Testis (tissue), 3 donors: Measurements from ENCODE around the gene MEP1B. TPM values are rescaled to one million over a fixed set of nuclear protein-coding genes. Genes with fewer than 3 reads are reported as not detected.

ENCODE experiments used
- DNase-seq: peaks from one replicate; pipeline ENCODE4 v3.0.0-alpha.2; 2019
- H3K27ac ChIP-seq, 2 donors: fragments of 200-600 bp; sonication (generic); one replicate each; pipeline ENCODE4 v1.5.1; 2019
- H3K27me3 ChIP-seq: fragments of 200-600 bp; sonication (generic); one replicate; pipeline ENCODE4 v1.5.1; 2019
- H3K36me3 ChIP-seq: fragments of 200-600 bp; sonication (generic); one replicate; pipeline ENCODE4 v1.5.1; 2017; ENCODE audit warnings: low read depth; ENCODE audit errors: missing control alignments
- H3K4me1 ChIP-seq: fragments of 200-600 bp; sonication (generic); one replicate; pipeline ENCODE4 v1.5.1; 2019
- H3K4me3 ChIP-seq, 2 donors: fragments of 200-600 bp; sonication (generic); one replicate each; pipeline ENCODE4 v1.5.1; 2017 to 2019
- H3K9me3 ChIP-seq: fragments of 200-600 bp; sonication (generic); one replicate; pipeline ENCODE4 v1.5.1; 2017
- CTCF ChIP-seq, 3 experiments: fragments of 450-650 bp in 2 of 3; fragments of 200-600 bp in 1 of 3; sonication (generic) in 1 of 3; IDR thresholded peaks; one replicate each; pipeline ENCODE4 v1.5.1; 2016 to 2019; ENCODE audit warnings: antibody characterized with exemption in 3 of 3, mild to moderate bottlenecking in 2 of 3, moderate library complexity in 1 of 3
- POLR2A ChIP-seq: fragments of 450-650 bp; IDR thresholded peaks from one replicate; pipeline ENCODE4 v1.6.1; 2017; ENCODE audit warnings: antibody characterized with exemption, mild to moderate bottlenecking, moderate library complexity
- WGBS, 2 donors: methylation state at CpG; one replicate each; pipeline ENCODE4 v1.1.5; 2018; 5-methylcytosine and 5-hydroxymethylcytosine counted together
- intact Hi-C: fragments of 100-400 bp; cut with DNase I; formaldehyde crosslinking; loops from one replicate; pipeline ENCODE4 v1.15.1; 2023; ENCODE audit warnings: low total_unique reads
- polyA plus RNA-seq: library from polyadenylated mRNA; stranded (reverse); fragments of 350-450 nt; fragmentation: Illumina TruSeq; extraction: RNeasy Lipid Tissue Mini Kit (QIAGEN cat#74804); gene quantifications from one replicate; pipeline ENCODE4 v1.2.3, GENCODE V29; 2014; ENCODE audit warnings: low read depth, low replicate concordance; ENCODE audit not compliant: insufficient read depth
- total RNA-seq, 2 donors: library from RNA; depleted of rRNA; stranded (reverse); fragments of >200 nt; gene quantifications; one replicate each; pipeline ENCODE4 v1.2.3, GENCODE V29; 2016

The MEP1B gene
- total and polyA plus RNA-seq, 3 donors from 2014 or later: 0.19 to 0.78 (median 0.39) TPM

- Histone ChIP-seq H3K27ac (no peak overlapping the region), H3K9me3 (no peaks in the 10 kb centered on the region), H3K36me3 (no peaks in the 10 kb centered on the region), H3K4me1 (no peaks in the 10 kb centered on the region), H3K4me3 (no peak overlapping the region), H3K27me3 (no peaks in the 10 kb centered on the region)
- WGBS, 2 donors: 90 to 94% methylated on average over 5 of the region's 5 CpGs
- TF ChIP-seq POLR2A: no peak
- TF ChIP-seq CTCF (IDR thresholded peaks at IDR 0.05): no peak
- intact Hi-C loops: no loop called here
- DNase-seq: no peak
These were observed 48.9 kb downstream of the MEP1B start for GRCh38 chr18:32238635-32239268.

GRCh38 chr18:32242395-32242794 lies 52.6 kb downstream of the MEP1B start:
- no peak overlapping the region for H3K27ac ChIP-seq
- WGBS, 2 donors: 89 to 95% methylated on average over 2 of the region's 2 CpGs
- H3K4me3 ChIP-seq: no peak overlapping the region
- no peak for DNase-seq
- H3K36me3 ChIP-seq: no peaks in the 10 kb centered on the region
- H3K4me1 ChIP-seq: no peaks in the 10 kb centered on the region
- intact Hi-C loops: no loop called here
- H3K9me3 ChIP-seq: no peaks in the 10 kb centered on the region
- no peaks in the 10 kb centered on the region for H3K27me3 ChIP-seq
- TF ChIP-seq POLR2A (no peak), CTCF (IDR thresholded peaks at IDR 0.05) (no peak)

- Histone ChIP-seq H3K9me3 (no peaks in the 10 kb centered on the region), H3K4me3 (no peak overlapping the region), H3K36me3 (no peaks in the 10 kb centered on the region), H3K4me1 (no peaks in the 10 kb centered on the region), H3K27ac (no peak overlapping the region), H3K27me3 (no peaks in the 10 kb centered on the region)
- intact Hi-C loops: no loop called here
- no peak for DNase-seq
- TF ChIP-seq POLR2A: no peak
- TF ChIP-seq CTCF (IDR thresholded peaks at IDR 0.05): no peak
- WGBS, 2 donors: 67 to 72% methylated on average over 1 to 6 of the region's 6 CpGs
These were observed 53.5 kb downstream of the MEP1B start for GRCh38 chr18:32243358-32243757.

GRCh38 chr18:32244881-32245280 lies 55.0 kb downstream of the MEP1B start:
- Histone ChIP-seq H3K36me3 (no peaks in the 10 kb centered on the region), H3K4me1 (no peaks in the 10 kb centered on the region), H3K27me3 (no peaks in the 10 kb centered on the region), H3K4me3 (no peak overlapping the region), H3K9me3 (no peaks in the 10 kb centered on the region), H3K27ac (no peak overlapping the region)
- intact Hi-C loops: no loop called here
- 67 to 68% methylated on average over 5 of the region's 5 CpGs for WGBS, 2 donors
- TF ChIP-seq POLR2A (no peak), CTCF (IDR thresholded peaks at IDR 0.05) (no peak)
- no peak for DNase-seq
